ENCODE measurements around the gene EFHC1. TPM values are rescaled to one million over a fixed set of nuclear protein-coding genes. Genes with fewer than 3 reads are reported as not detected.

EFHC1 gene
- total RNA-seq, 1 experiment from 2014 or later, result 18.1 TPM

- BruUV-seq (replicated peaks), result no TSS peak
- no peak for DNase-seq
- Mint-ChIP-seq H3K27me3 (ENCODE audit: unreplicated experiment) (no peaks in the 10 kb centered on the region), H3K4me1 (ENCODE audit: low read depth, unreplicated experiment) (no peaks in the 10 kb centered on the region), H3K4me3 (ENCODE audit: low read depth, unreplicated experiment) (no peak overlapping the region), H3K27ac (ENCODE audit: unreplicated experiment) (no peak overlapping the region), H3K36me3 (ENCODE audit: insufficient read depth, unreplicated experiment) (no peaks in the 10 kb centered on the region), H3K9me3 (ENCODE audit: low read depth, unreplicated experiment) (no peaks in the 10 kb centered on the region)
- CTCF ChIA-PET, result no interaction called here
- intact Hi-C loops (cut with micrococcal nuclease; ENCODE audit: unreplicated experiment), result no loop called here
- no peak for TF ChIP-seq CTCF (IDR thresholded peaks at IDR 0.05; ENCODE audit: unreplicated experiment)
These were observed 69.7 kb downstream of the EFHC1 start for GRCh38 chr6:52489881-52490280.

- BruUV-seq (replicated peaks), result no TSS peak
- H3K27me3 Mint-ChIP-seq (ENCODE audit: unreplicated experiment), result no peaks in the 10 kb centered on the region
- H3K4me1 Mint-ChIP-seq (ENCODE audit: low read depth, unreplicated experiment), result no peaks in the 10 kb centered on the region
- DNase-seq, result no peak
- H3K9me3 Mint-ChIP-seq (ENCODE audit: low read depth, unreplicated experiment), result no peaks in the 10 kb centered on the region
- intact Hi-C loops (cut with micrococcal nuclease; ENCODE audit: unreplicated experiment), result no loop called here
- no peaks in the 10 kb centered on the region for H3K36me3 Mint-ChIP-seq (ENCODE audit: insufficient read depth, unreplicated experiment)
- CTCF ChIA-PET, result interaction anchor here (0.6 kb wide), 1 partner anchor 1349 kb away, joined by 6 read pairs; no protein-coding TSS in a partner anchor
- no peak overlapping the region for H3K4me3 Mint-ChIP-seq (ENCODE audit: low read depth, unreplicated experiment)
- no peak for TF ChIP-seq CTCF (IDR thresholded peaks at IDR 0.05; ENCODE audit: unreplicated experiment)
- H3K27ac Mint-ChIP-seq (ENCODE audit: unreplicated experiment), result no peak overlapping the region
These were observed 71.3 kb downstream of the EFHC1 start for GRCh38 chr6:52491203-52492069.

GRCh38 chr6:52493669-52494068 is 73.5 kb downstream of the EFHC1 start:
- Mint-ChIP-seq H3K36me3 (ENCODE audit: insufficient read depth, unreplicated experiment) (no peaks in the 10 kb centered on the region), H3K9me3 (ENCODE audit: low read depth, unreplicated experiment) (no peaks in the 10 kb centered on the region), H3K27ac (ENCODE audit: unreplicated experiment) (no peak overlapping the region), H3K4me1 (ENCODE audit: low read depth, unreplicated experiment) (no peaks in the 10 kb centered on the region), H3K27me3 (ENCODE audit: unreplicated experiment) (no peaks in the 10 kb centered on the region), H3K4me3 (ENCODE audit: low read depth, unreplicated experiment) (no peak overlapping the region)
- TF ChIP-seq CTCF (IDR thresholded peaks at IDR 0.05; ENCODE audit: unreplicated experiment), result no peak
- no peak for DNase-seq
- CTCF ChIA-PET, result no interaction called here
- no TSS peak for BruUV-seq (replicated peaks)
- intact Hi-C loops (cut with micrococcal nuclease; ENCODE audit: unreplicated experiment), result no loop called here

GRCh38 chr6:52494298-52495072 is 74.3 kb downstream of the EFHC1 start:
- Mint-ChIP-seq H3K4me1 (ENCODE audit: low read depth, unreplicated experiment) (no peaks in the 10 kb centered on the region), H3K4me3 (ENCODE audit: low read depth, unreplicated experiment) (no peak overlapping the region), H3K27me3 (ENCODE audit: unreplicated experiment) (no peaks in the 10 kb centered on the region), H3K27ac (ENCODE audit: unreplicated experiment) (no peak overlapping the region), H3K9me3 (ENCODE audit: low read depth, unreplicated experiment) (no peaks in the 10 kb centered on the region), H3K36me3 (ENCODE audit: insufficient read depth, unreplicated experiment) (no peaks in the 10 kb centered on the region)
- CTCF ChIA-PET, result no interaction called here
- no TSS peak for BruUV-seq (replicated peaks)
- intact Hi-C loops (cut with micrococcal nuclease; ENCODE audit: unreplicated experiment), result no loop called here
- TF ChIP-seq CTCF (IDR thresholded peaks at IDR 0.05; ENCODE audit: unreplicated experiment), result no peak
- no peak for DNase-seq
